HAP-1 (cell line): ENCODE measurements around the gene PHLDA2.

Experiments
- DNase-seq, 2 experiments: peaks; one replicate each; pipeline ENCODE4 v3.0.0-alpha.2; 2016 to 2020; ENCODE audit warnings: low spot score in 2 of 2
- H3K27me3 ChIP-seq: fragments of 250-450 bp; sonication (Bioruptor Pico); 2 replicates; pipeline ENCODE4 v1.5.1; 2020; ENCODE audit warnings: low read depth, mild to moderate bottlenecking, moderate library complexity
- H3K36me3 ChIP-seq: fragments of 250-450 bp; sonication (Bioruptor Pico); replicated peaks from 2 replicates; pipeline ENCODE4 v1.5.1; 2020; ENCODE audit warnings: mild to moderate bottlenecking
- H3K4me1 ChIP-seq: fragments of 250-450 bp; sonication (Bioruptor Pico); 2 replicates; pipeline ENCODE4 v1.5.1; 2020; ENCODE audit warnings: mild to moderate bottlenecking
- H3K4me3 ChIP-seq: fragments of 250-450 bp; sonication (Bioruptor Pico); 2 replicates; pipeline ENCODE4 v1.5.1; 2020; ENCODE audit warnings: mild to moderate bottlenecking, moderate library complexity
- H3K9me3 ChIP-seq: fragments of 250-450 bp; sonication (Bioruptor Pico); 2 replicates; pipeline ENCODE4 v1.5.1; 2020; ENCODE audit warnings: mild to moderate bottlenecking, moderate library complexity
- in situ Hi-C: fragments of 300-500 bp; cut with MboI; formaldehyde crosslinking; loops from 3 replicates; pipeline ENCODE4 v1.14.3; 2020; ENCODE audit warnings: low sequenced_read_pairs, inconsistent platforms, mixed read lengths

Gene PHLDA2

GRCh38 chr11:2928605-2929530 lies at the start of gene PHLDA2:
Gene PHLDA2, minus strand, starts transcription at chr11:2929420. Its CDS starts 56 bp downstream, at chr11:2929364.
- Histone ChIP-seq H3K36me3 (no peaks in the 10 kb centered on the region), H3K9me3 (no peaks in the 10 kb centered on the region), H3K27me3 (peaks cover 49% of the 10 kb centered on the region), H3K4me1 (no peaks in the 10 kb centered on the region), H3K4me3 (peak within 1 kb of the TSS; percentile 21)
- DNase-seq: no peak
- in situ Hi-C loops: loop anchor here (25.0 kb wide), 1 partner anchor 483 kb away; no protein-coding TSS in a partner anchor

DNA sequence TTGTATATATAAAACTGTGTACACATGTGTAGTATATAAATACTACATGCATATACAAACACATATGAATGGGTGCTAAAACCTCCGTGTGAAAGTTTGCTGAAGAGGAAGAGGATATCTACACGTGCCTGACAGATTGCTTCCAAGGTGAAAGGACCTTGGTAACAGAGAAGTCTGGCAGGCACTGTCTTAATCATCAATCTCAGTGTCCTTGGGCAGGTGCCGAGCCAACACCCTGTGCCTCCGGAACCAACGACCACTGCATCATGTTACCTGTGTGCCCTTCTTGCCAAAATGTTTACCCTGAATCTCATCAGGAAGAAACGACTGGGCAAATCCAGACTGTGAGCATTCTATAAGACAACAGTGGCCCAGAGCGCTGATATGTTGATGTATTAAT lies 47.9 kb upstream of the PHLDA2 start:
- Histone ChIP-seq H3K36me3 (peaks cover 74% of the 10 kb centered on the region), H3K9me3 (no peaks in the 10 kb centered on the region), H3K27me3 (no peaks in the 10 kb centered on the region), H3K4me1 (no peaks in the 10 kb centered on the region), H3K4me3 (no peak overlapping the region)
- in situ Hi-C loops: no loop called here
- no peak for DNase-seq

- DNase-seq: no peak
- H3K9me3 ChIP-seq: no peaks in the 10 kb centered on the region
- no peak overlapping the region for H3K4me3 ChIP-seq
- in situ Hi-C loops: no loop called here
- H3K27me3 ChIP-seq: no peaks in the 10 kb centered on the region
- peaks cover 78% of the 10 kb centered on the region for H3K36me3 ChIP-seq
- no peaks in the 10 kb centered on the region for H3K4me1 ChIP-seq
Observed at GRCh38 chr11:2976294-2977063, 47.3 kb upstream of the PHLDA2 start.

GRCh38 chr11:2975594-2975993 lies 46.4 kb upstream of the PHLDA2 start:
- no peaks in the 10 kb centered on the region for H3K27me3 ChIP-seq
- peaks cover 87% of the 10 kb centered on the region for H3K36me3 ChIP-seq
- peak in 1 of 2 experiments; percentile 37 for DNase-seq
- H3K4me3 ChIP-seq: no peak overlapping the region
- in situ Hi-C loops: no loop called here
- H3K4me1 ChIP-seq: no peaks in the 10 kb centered on the region
- no peaks in the 10 kb centered on the region for H3K9me3 ChIP-seq

- in situ Hi-C loops: no loop called here
- Histone ChIP-seq H3K36me3 (peaks cover 99% of the 10 kb centered on the region), H3K4me3 (no peak overlapping the region)
Observed at GRCh38 chr11:2974272-2974671, 45.1 kb upstream of the PHLDA2 start.

DNA sequence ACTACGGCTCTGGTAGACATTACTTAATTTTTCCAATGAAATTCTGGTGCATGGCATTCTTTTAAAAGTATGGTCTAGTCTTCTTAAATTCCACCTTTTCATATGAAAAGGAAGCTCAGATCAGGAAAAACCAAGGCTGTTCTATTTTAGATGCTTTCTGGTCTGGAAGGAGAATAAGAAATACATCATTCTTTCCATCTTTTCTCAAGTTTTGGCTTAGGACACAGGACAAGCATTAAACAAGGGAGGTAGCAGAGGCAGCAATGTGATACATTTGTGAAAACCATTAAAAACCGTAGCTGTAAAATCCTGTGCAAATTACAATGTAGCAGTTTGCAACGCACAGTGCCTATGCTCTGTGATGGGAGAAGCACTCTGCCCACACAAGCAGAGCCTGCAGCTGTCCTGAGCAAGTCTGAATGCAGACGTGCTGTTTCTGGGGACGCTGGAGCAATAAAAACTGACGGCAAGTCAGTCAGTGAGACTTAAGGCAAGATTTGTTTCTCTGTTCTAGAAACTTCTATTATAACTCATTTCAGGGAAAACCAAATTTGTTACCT lies 39.2 kb upstream of the PHLDA2 start:
- Histone ChIP-seq H3K4me1 (no peaks in the 10 kb centered on the region), H3K4me3 (no peak overlapping the region), H3K9me3 (no peaks in the 10 kb centered on the region), H3K27me3 (no peaks in the 10 kb centered on the region), H3K36me3 (peaks cover 97% of the 10 kb centered on the region)
- DNase-seq: no peak
- in situ Hi-C loops: no loop called here

More at GRCh38 chr11:2974272-2974671, 45.1 kb upstream of the PHLDA2 start:
- DNase-seq: no peak
- no peaks in the 10 kb centered on the region for H3K27me3 ChIP-seq
- no peaks in the 10 kb centered on the region for H3K4me1 ChIP-seq
- H3K9me3 ChIP-seq: no peaks in the 10 kb centered on the region

- H3K4me3 ChIP-seq: no peak overlapping the region
- DNase-seq: no peak
- in situ Hi-C loops: no loop called here
- H3K4me1 ChIP-seq: peaks cover 20% of the 10 kb centered on the region
- peaks cover 82% of the 10 kb centered on the region for H3K36me3 ChIP-seq
- H3K27me3 ChIP-seq: no peaks in the 10 kb centered on the region
- no peaks in the 10 kb centered on the region for H3K9me3 ChIP-seq
Observed at GRCh38 chr11:2964782-2965181, 35.6 kb upstream of the PHLDA2 start.

- Histone ChIP-seq H3K36me3 (peaks cover 82% of the 10 kb centered on the region), H3K27me3 (no peaks in the 10 kb centered on the region), H3K4me1 (peaks cover 20% of the 10 kb centered on the region), H3K4me3 (no peak overlapping the region), H3K9me3 (no peaks in the 10 kb centered on the region)
- in situ Hi-C loops: no loop called here
- DNase-seq: no peak
Observed at GRCh38 chr11:2963761-2964160, 34.5 kb upstream of the PHLDA2 start.

GRCh38 chr11:2963112-2963754 lies 34.0 kb upstream of the PHLDA2 start:
- DNase-seq: no peak
- Histone ChIP-seq H3K4me3 (no peak overlapping the region), H3K27me3 (no peaks in the 10 kb centered on the region), H3K36me3 (peaks cover 82% of the 10 kb centered on the region), H3K9me3 (no peaks in the 10 kb centered on the region), H3K4me1 (peaks cover 20% of the 10 kb centered on the region)
- in situ Hi-C loops: no loop called here

DNA sequence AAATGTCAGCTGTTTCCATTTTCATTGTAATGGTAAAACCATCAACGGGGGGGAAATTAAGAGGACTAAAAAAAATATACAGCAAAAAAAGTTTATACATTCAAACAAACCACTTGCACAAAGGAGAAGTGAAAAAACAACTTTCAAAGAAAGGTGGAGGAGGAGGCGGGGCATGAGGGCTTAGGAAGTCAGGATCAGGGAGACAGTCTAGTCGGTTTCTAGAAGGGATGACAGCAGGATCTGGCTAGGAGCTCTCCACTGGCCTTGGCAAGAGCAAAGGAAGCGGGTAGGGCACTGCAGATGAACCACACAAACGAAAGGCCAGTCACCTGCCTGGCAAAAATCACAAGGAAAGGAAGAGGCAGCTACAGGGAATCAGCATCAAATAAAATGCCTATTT lies 31.9 kb upstream of the PHLDA2 start:
- peaks cover 84% of the 10 kb centered on the region for H3K36me3 ChIP-seq
- H3K4me3 ChIP-seq: no peak overlapping the region
- no peaks in the 10 kb centered on the region for H3K27me3 ChIP-seq
- DNase-seq: peak in 1 of 2 experiments; percentile 61
- H3K9me3 ChIP-seq: no peaks in the 10 kb centered on the region
- in situ Hi-C loops: no loop called here
- H3K4me1 ChIP-seq: peaks cover 20% of the 10 kb centered on the region

- in situ Hi-C loops: no loop called here
- Histone ChIP-seq H3K27me3 (no peaks in the 10 kb centered on the region), H3K4me3 (no peak overlapping the region), H3K4me1 (peaks cover 20% of the 10 kb centered on the region), H3K9me3 (no peaks in the 10 kb centered on the region), H3K36me3 (peaks cover 84% of the 10 kb centered on the region)
- no peak for DNase-seq
Observed at GRCh38 chr11:2960139-2960538, 30.9 kb upstream of the PHLDA2 start.

GRCh38 chr11:2958251-2958650 lies 29.0 kb upstream of the PHLDA2 start:
- no peaks in the 10 kb centered on the region for H3K27me3 ChIP-seq
- H3K4me1 ChIP-seq: peaks cover 20% of the 10 kb centered on the region
- H3K36me3 ChIP-seq: peaks cover 84% of the 10 kb centered on the region
- no peaks in the 10 kb centered on the region for H3K9me3 ChIP-seq
- in situ Hi-C loops: no loop called here
- DNase-seq: no peak
- H3K4me3 ChIP-seq: no peak overlapping the region

DNA sequence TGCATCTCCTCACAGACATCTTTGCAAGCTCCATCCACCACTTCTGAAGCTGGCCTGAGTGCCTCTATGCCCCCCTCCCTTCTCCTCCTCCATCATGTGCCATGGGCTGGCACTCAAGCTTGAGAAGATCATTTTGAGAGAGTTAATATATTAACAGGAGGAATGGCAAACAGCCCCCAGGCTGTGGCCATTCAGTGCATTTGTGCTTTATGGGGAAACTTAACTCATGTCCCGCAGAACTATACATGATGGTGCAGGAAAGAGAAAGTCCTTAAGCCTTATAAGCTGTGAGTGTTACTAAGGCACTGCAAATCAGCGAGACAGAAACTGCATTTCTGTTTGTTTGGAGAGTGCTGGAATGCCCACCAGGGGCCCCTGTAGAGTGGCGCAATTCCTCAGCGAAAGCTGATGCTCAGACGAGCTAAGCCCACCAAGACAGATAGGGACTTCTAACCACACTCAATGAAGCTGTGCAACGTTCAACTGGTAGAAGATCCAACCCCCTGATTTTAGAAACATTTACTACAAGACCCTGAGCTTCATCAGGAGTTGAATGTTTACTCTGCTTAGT lies 26.8 kb upstream of the PHLDA2 start:
- Histone ChIP-seq H3K36me3 (peaks cover 100% of the 10 kb centered on the region), H3K4me3 (no peak overlapping the region), H3K27me3 (no peaks in the 10 kb centered on the region), H3K4me1 (peaks cover 5% of the 10 kb centered on the region), H3K9me3 (no peaks in the 10 kb centered on the region)
- no peak for DNase-seq
- in situ Hi-C loops: no loop called here
